ENCODE data around the gene CUEDC2.
A peak's percentile ranks its signal among the peaks of the same experiment; 100 is the strongest.
"Not testable (repeated sequence)": the region's sequence is repeated elsewhere in the genome, so short reads cannot be mapped to it uniquely, and the experiment has no call there.

The CUEDC2 gene

GRCh38 chr10:102454662-102455487, 22.5 kb upstream of the CUEDC2 start:
- DNase-seq: not testable (repeated sequence)

- no peak for DNase-seq
These were observed 21.1 kb upstream of the CUEDC2 start for GRCh38 chr10:102453502-102453901.

DNA sequence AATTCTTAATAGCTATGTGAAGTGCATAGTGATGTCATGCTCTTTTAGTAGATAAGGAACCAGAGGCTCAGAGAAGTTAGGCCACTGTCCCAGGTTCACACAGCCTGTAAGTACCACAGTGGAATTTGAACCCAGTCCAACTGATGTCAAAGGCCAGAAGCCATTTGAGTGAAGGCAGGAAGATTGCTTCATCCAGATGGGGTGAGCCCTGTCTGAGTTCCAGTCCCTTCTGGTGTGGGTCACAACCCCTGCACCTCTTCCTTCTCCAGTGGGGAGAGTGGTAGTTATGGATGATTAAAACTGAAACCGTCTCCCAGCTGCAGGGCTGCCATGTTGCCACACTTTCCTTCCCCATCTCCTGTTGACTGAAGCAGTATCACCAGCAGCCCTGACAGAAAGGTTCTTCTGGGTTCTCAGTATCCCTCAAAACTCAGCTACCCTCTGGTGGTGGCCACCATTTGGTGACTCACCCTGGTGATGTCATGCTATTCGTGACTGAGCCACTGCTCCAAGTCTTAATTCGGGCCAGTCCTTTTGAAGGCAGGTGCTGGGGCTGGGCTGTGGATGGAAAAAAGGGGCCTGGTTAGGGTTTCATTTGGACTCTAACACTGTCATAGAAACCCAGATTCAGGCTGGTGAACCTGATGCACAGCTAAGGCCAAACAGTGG, 20.4 kb upstream of the CUEDC2 start:
- peak; percentile 37 to 73 for DNase-seq

GRCh38 chr10:102451105-102451969, 19.0 kb upstream of the CUEDC2 start, which contains the start of gene C10orf95:
C10orf95 (minus strand) TSS chr10:102451543; CDS start chr10:102451093, 450 bp downstream.
- no peak for DNase-seq

- DNase-seq: peak; percentile 92
These were observed 18.2 kb upstream of the CUEDC2 start for GRCh38 chr10:102450374-102451104.

DNA sequence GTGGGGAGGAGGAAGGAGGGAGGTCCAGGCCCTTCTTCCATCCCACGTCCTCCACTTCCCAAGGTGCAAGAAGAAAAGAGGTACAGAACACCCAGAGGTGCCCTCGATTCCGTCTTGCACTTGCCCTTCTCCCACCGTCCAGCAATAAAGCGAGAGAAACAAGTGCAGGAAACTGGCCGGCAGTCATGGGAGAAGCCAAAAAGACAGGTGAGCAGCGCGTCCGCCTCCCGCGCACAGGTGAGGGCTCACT, 17.7 kb upstream of the CUEDC2 start:
- no peak for DNase-seq

- peak; percentile 91 to 92 for DNase-seq
These were observed 17.1 kb upstream of the CUEDC2 start for GRCh38 chr10:102449321-102450123.

DNA sequence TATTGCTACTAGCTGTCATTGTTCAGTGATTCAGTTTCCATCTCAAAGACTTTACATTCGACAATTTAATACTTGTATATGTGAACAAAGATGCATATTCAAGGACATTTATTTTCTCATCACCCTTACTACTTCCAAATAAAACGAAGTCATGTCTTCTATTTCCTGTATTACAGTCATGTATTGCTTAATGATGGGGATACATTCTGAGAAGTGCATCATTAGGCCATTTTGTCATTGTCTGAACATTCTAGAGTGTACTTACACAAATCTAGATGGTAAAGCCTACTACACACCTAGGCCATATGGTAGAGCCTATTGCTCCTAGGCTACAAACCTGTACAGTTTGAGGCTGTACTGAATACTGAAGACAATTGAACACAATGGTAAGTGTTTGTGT, 12.5 kb upstream of the CUEDC2 start:
- no peak for DNase-seq

- DNase-seq: no peak
These were observed 6.0 kb upstream of the CUEDC2 start for GRCh38 chr10:102438374-102438773.

DNA sequence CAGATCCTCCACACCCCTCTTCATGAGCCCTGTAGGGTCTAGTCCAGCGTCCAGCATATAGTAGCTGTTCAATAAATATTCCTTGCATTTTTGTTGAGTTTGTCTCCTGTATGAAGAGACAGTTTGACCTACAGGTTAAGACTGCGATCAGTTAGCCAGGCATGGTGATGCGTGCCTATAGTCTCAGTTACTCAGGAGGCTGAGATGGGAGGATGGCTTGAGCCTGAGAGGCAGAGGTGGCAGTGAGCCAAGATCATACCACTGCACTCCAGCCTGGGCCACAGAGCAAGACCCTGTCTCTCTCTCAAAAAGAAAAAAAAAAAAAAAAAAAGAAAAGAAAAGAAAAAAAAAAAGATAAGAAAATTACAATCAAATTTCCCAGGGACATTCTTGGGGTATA, 5.1 kb upstream of the CUEDC2 start:
- no peak for DNase-seq

DNA sequence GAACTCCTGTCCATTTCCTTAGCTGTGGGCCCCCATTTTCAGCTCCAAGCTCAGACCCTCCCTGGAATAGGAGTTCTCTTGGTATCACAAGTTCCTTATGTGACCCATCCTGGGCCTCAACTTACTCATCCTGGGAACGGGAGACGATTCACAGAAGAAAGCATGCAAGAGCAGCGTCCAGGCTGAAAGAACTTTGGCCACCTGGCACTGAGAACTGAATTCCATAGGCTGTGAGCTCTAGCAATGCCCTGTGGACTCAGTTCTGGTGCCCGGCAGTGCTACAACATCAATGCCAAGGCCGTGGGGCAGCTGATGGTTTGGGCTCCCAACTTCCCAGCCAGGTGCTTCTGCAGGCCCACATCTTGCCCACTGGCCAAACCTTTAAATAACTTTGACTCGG, 3.9 kb upstream of the CUEDC2 start:
- DNase-seq: no peak

DNA sequence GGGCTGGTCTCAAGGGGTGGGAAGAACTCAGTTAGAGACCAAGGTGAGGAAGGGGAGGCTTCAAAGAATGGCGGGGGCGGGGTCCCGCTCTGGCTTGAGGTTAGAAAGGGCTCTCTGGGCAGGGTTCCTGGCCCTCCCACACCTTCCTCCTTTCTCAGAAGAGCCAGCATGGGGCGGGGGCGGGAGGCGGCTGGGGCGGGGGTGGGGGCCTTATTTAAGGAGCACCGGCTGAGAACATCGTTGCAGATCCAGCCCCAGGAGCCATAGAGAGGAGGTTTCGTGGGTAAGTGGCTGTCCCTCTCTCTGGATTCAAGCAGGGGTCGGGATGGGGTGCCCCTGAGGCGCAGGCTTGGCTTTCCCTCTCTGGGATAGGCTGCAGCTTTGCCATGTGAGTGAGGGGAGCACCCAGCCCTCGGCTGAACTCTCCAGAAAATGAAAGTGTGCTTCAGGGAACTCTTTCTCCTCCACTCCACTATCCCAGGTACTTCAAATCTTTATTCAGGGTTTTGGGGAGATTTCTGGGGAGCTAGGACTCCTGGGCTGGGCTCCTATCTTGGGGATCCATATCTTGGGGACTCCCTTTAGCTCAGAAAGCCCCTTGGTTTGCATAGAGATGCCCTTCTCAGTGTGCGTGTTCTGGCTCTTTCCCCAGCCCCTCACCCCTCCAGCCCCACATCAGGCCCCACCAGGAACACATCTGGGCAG, 3.3 kb upstream of the CUEDC2 start:
- peak in 1 of 2 donors; percentile 42 for DNase-seq

DNA sequence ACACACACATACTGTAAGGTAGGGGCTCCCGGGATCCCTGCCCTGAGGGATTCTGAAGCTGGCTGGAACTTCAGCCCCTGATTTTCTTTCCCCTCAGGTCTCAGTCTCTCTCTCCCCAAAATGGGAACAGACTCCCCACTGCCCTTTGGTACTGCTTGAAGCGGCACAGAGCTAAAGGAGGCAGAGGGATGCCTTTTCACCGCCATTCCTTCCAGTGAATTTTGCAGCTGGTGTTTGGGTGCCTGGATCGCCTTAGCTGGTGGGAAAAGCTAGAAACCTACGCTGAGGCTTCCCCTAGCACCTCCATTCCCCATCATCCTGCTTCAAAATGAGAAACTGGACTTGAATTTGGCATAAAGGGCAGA, 2.7 kb upstream of the CUEDC2 start:
- no peak for DNase-seq

DNA sequence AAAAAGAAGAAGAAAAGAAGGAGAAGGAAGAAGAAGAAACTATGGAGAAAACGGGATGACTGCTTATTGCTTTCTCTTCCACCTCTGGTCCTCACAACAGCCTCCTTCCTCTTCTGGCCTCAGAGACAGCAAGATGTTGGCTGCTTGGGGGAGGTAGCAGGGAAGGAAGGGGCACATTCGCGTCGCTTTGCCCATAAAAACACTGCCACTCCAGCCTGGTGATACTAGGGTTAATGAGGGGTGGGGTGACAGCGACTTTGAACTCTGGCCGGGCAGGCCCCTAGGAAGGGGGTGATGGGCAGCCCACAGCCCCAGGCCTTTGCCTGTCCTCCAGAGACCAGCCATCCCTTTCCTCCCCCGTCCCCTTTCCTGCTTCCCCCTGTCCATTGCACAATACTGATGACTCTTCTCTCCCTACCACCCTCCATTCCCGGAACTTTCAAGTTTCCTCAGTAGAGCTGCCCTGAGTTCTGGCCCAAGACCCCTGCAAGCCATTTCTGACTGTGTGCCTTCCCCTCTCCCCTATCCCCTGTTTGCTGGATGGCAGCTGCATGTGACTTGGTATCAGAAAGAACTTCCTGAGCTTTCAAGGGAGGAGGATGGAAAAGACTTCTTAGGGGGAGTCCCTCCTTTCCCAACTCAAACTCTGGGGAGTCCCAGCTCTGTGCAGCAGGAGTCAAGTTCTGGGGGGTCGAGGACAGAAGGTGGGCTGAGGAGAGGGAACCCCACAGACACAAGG, 2.2 kb upstream of the CUEDC2 start:
- no peak for DNase-seq

GRCh38 chr10:102433619-102434046, 1.3 kb upstream of the CUEDC2 start:
- DNase-seq: peak in 1 of 2 donors; percentile 22

- DNase-seq: no peak
These were observed 786 bp downstream of the CUEDC2 start for GRCh38 chr10:102431452-102432124.

DNA sequence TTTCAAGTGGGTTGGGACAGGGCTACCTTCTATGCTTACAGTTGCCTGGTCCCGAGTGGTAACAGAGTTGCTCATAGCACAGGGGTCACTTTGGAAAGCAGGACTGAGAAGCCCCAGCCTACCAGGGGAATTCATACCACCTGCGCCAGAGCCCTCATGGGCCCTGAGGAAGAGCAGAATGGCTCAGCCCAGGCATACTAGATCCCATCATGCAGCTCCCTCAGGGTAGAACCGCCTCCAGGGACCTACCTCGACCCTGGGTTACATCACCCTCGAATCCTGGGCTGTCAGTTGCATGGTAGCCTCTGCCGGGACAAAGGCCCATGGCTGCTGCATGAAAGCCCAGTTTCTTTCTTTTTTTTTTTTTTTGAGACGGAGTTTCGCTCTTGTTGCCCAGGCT, 2.9 kb downstream of the CUEDC2 start:
- no peak for DNase-seq

- no peak for DNase-seq
These were observed 5.5 kb downstream of the CUEDC2 start for GRCh38 chr10:102426803-102427287.

DNA sequence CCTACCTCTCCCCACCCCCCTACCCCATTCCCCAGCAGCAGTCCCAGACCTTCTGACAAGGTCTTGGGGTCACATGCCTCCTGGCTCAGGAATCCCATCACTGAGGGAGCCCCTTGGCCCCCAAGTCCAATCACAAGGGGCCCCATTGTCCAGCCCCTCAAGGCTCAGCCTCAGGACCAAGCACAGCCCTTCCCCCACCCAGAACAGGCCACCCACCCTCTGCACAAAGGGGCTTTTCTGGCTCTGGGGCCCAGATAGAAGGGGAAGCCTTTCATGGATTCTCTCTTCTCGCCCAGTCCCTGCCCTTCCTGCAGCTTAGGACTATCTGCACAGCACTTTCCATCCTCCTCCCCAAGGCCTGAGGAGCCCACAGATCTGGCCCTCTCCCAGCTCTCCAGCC, 6.9 kb downstream of the CUEDC2 start:
- DNase-seq: no peak

- DNase-seq: no peak
These were observed 7.5 kb downstream of the CUEDC2 start for GRCh38 chr10:102424916-102425315.
